PC-9 (cell line): Measurements from ENCODE around the gene HS6ST3.

Experiments used
- EZH2 ChIP-seq: fragments of 200-600 bp; sonication (generic); IDR thresholded peaks from 2 replicates; pipeline ENCODE4 v1.8.0; 2017; ENCODE audit warnings: antibody characterized with exemption, low read depth
- TF ChIP-seq, protein P1 (sequence below): fragments of 200-600 bp; sonication (generic); conservative IDR thresholded peaks from 2 replicates; pipeline ENCODE4 v1.6.1; 2017; ENCODE audit warnings: mixed run types, antibody characterized with exemption, mild to moderate bottlenecking, moderate library complexity

DNA sequence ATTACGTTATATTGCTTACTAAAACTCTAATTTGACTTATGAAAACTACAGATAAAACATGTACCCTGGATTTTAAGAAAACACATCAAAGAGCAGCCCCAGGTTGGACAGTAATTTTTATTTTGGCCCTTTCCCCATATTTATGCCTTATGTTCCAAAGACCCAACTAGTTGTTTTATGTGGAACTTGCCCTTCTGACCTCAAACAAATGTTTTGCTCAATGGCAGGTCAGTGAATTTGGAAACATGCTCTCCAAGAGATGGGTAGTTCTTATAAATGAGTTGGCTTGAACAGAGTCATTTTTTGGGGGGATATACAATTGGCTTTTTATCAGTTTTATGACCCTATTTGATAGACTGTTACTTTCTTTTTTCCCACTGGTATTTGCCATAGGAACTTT lies 360.0 kb downstream of the HS6ST3 start:
- TF ChIP-seq EZH2, result no peak
- TF ChIP-seq, protein P1, sequence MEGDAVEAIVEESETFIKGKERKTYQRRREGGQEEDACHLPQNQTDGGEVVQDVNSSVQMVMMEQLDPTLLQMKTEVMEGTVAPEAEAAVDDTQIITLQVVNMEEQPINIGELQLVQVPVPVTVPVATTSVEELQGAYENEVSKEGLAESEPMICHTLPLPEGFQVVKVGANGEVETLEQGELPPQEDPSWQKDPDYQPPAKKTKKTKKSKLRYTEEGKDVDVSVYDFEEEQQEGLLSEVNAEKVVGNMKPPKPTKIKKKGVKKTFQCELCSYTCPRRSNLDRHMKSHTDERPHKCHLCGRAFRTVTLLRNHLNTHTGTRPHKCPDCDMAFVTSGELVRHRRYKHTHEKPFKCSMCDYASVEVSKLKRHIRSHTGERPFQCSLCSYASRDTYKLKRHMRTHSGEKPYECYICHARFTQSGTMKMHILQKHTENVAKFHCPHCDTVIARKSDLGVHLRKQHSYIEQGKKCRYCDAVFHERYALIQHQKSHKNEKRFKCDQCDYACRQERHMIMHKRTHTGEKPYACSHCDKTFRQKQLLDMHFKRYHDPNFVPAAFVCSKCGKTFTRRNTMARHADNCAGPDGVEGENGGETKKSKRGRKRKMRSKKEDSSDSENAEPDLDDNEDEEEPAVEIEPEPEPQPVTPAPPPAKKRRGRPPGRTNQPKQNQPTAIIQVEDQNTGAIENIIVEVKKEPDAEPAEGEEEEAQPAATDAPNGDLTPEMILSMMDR, result no peak
